Measurements from ENCODE around the gene F5. TPM values are rescaled to one million over a fixed set of nuclear protein-coding genes. Genes with fewer than 3 reads are reported as not detected.
A peak's percentile ranks its signal among the peaks of the same experiment; 100 is the strongest.

F5 gene
- total and polyA plus RNA-seq, 2 of the 13 experiments (the other 11 are each of a cell fraction or from before 2014, with no cell fraction given), result 38.3 to 64.0 TPM

DNA sequence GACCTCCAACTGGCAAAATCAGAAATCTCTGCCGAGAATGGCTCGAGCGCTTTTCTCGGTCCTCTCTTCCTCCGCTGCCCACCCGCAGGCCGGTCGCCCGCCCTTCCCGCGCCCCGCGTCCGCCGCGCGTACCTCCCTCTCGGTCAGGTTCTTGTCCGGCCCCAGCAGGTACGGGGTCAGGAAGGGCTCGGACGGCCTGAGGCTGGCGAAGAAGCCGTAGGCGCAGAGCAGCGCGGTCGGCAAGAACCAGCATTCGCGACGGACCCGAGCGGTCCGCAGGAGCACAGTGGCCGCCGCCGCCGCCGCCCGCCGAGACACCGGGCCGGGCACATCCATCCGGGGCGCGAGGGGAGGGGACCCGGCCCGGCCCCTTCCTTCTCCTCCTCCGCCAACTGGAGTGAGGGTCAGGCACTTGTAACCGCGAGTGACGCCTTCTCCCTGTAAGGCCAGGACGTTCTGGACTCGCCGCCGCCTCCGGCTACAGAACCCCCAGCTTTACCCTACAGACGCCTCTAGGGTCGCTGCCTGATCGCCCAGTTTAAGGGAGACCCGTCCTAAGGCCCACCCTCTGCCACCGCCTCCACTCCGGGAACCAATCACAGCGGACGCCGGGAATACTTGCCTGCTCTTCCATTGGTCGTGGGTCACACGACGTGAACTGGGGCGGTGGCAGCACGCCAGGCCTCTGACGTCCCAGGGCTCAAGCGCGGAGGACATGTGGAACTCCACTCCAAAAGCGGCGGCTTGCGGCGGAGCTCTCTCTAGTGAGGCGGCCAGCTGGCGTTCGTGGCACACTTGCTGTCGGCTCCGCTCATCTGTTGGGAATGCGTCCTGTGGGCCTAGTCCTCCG lies 100.6 kb downstream of the F5 start, which contains the start of gene SLC19A2 (continued):
- TF ChIP-seq, protein P1, sequence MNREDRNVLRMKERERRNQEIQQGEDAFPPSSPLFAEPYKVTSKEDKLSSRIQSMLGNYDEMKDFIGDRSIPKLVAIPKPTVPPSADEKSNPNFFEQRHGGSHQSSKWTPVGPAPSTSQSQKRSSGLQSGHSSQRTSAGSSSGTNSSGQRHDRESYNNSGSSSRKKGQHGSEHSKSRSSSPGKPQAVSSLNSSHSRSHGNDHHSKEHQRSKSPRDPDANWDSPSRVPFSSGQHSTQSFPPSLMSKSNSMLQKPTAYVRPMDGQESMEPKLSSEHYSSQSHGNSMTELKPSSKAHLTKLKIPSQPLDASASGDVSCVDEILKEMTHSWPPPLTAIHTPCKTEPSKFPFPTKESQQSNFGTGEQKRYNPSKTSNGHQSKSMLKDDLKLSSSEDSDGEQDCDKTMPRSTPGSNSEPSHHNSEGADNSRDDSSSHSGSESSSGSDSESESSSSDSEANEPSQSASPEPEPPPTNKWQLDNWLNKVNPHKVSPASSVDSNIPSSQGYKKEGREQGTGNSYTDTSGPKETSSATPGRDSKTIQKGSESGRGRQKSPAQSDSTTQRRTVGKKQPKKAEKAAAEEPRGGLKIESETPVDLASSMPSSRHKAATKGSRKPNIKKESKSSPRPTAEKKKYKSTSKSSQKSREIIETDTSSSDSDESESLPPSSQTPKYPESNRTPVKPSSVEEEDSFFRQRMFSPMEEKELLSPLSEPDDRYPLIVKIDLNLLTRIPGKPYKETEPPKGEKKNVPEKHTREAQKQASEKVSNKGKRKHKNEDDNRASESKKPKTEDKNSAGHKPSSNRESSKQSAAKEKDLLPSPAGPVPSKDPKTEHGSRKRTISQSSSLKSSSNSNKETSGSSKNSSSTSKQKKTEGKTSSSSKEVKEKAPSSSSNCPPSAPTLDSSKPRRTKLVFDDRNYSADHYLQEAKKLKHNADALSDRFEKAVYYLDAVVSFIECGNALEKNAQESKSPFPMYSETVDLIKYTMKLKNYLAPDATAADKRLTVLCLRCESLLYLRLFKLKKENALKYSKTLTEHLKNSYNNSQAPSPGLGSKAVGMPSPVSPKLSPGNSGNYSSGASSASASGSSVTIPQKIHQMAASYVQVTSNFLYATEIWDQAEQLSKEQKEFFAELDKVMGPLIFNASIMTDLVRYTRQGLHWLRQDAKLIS (CRISPR knock-in tag; IDR thresholded peaks at IDR 0.05), result no peak; the same call in 1 of the 2 replicates
- TF ChIP-seq ZNF350 (CRISPR knock-in tag; IDR thresholded peaks at IDR 0.05; ENCODE audit: borderline replicate concordance, low read depth), result peak; percentile 85
- TF ChIP-seq, protein P2, sequence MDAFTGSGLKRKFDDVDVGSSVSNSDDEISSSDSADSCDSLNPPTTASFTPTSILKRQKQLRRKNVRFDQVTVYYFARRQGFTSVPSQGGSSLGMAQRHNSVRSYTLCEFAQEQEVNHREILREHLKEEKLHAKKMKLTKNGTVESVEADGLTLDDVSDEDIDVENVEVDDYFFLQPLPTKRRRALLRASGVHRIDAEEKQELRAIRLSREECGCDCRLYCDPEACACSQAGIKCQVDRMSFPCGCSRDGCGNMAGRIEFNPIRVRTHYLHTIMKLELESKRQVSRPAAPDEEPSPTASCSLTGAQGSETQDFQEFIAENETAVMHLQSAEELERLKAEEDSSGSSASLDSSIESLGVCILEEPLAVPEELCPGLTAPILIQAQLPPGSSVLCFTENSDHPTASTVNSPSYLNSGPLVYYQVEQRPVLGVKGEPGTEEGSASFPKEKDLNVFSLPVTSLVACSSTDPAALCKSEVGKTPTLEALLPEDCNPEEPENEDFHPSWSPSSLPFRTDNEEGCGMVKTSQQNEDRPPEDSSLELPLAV (CRISPR knock-in tag; conservative IDR thresholded peaks at IDR 0.05; ENCODE audit: low read depth), result 0 out of 2 replicates have a peak, but pooled peaks have one; percentile 11
- TF ChIP-seq RELA (CRISPR knock-in tag; IDR thresholded peaks at IDR 0.05), result no peak
- TF ChIP-seq, protein P3, sequence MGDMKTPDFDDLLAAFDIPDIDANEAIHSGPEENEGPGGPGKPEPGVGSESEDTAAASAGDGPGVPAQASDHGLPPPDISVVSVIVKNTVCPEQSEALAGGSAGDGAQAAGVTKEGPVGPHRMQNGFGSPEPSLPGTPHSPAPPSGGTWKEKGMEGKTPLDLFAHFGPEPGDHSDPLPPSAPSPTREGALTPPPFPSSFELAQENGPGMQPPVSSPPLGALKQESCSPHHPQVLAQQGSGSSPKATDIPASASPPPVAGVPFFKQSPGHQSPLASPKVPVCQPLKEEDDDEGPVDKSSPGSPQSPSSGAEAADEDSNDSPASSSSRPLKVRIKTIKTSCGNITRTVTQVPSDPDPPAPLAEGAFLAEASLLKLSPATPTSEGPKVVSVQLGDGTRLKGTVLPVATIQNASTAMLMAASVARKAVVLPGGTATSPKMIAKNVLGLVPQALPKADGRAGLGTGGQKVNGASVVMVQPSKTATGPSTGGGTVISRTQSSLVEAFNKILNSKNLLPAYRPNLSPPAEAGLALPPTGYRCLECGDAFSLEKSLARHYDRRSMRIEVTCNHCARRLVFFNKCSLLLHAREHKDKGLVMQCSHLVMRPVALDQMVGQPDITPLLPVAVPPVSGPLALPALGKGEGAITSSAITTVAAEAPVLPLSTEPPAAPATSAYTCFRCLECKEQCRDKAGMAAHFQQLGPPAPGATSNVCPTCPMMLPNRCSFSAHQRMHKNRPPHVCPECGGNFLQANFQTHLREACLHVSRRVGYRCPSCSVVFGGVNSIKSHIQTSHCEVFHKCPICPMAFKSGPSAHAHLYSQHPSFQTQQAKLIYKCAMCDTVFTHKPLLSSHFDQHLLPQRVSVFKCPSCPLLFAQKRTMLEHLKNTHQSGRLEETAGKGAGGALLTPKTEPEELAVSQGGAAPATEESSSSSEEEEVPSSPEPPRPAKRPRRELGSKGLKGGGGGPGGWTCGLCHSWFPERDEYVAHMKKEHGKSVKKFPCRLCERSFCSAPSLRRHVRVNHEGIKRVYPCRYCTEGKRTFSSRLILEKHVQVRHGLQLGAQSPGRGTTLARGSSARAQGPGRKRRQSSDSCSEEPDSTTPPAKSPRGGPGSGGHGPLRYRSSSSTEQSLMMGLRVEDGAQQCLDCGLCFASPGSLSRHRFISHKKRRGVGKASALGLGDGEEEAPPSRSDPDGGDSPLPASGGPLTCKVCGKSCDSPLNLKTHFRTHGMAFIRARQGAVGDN (CRISPR knock-in tag; IDR thresholded peaks at IDR 0.05), result peak; percentile 92
- TF ChIP-seq, protein P4, sequence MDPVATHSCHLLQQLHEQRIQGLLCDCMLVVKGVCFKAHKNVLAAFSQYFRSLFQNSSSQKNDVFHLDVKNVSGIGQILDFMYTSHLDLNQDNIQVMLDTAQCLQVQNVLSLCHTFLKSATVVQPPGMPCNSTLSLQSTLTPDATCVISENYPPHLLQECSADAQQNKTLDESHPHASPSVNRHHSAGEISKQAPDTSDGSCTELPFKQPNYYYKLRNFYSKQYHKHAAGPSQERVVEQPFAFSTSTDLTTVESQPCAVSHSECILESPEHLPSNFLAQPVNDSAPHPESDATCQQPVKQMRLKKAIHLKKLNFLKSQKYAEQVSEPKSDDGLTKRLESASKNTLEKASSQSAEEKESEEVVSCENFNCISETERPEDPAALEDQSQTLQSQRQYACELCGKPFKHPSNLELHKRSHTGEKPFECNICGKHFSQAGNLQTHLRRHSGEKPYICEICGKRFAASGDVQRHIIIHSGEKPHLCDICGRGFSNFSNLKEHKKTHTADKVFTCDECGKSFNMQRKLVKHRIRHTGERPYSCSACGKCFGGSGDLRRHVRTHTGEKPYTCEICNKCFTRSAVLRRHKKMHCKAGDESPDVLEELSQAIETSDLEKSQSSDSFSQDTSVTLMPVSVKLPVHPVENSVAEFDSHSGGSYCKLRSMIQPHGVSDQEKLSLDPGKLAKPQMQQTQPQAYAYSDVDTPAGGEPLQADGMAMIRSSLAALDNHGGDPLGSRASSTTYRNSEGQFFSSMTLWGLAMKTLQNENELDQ (CRISPR knock-in tag; IDR thresholded peaks at IDR 0.05; ENCODE audit: borderline replicate concordance), result no peak
- TF ChIP-seq, protein P5, sequence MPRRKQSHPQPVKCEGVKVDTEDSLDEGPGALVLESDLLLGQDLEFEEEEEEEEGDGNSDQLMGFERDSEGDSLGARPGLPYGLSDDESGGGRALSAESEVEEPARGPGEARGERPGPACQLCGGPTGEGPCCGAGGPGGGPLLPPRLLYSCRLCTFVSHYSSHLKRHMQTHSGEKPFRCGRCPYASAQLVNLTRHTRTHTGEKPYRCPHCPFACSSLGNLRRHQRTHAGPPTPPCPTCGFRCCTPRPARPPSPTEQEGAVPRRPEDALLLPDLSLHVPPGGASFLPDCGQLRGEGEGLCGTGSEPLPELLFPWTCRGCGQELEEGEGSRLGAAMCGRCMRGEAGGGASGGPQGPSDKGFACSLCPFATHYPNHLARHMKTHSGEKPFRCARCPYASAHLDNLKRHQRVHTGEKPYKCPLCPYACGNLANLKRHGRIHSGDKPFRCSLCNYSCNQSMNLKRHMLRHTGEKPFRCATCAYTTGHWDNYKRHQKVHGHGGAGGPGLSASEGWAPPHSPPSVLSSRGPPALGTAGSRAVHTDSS (CRISPR knock-in tag; conservative IDR thresholded peaks at IDR 0.05), result no peak
- peak; percentile 79 for TF ChIP-seq YEATS2 (CRISPR knock-in tag; IDR thresholded peaks at IDR 0.05; ENCODE audit: borderline replicate concordance)
- 0 out of 2 replicates have a peak, but pooled peaks have one; percentile 29 for TF ChIP-seq ZNF256 (CRISPR knock-in tag; conservative IDR thresholded peaks at IDR 0.05)
- no peak for TF ChIP-seq MTA1 (CRISPR knock-in tag; IDR thresholded peaks at IDR 0.05; ENCODE audit: borderline replicate concordance)
- no peak for TF ChIP-seq EHMT2 (IDR thresholded peaks at IDR 0.05; ENCODE audit: borderline replicate concordance, low read depth, low read length)
- TF ChIP-seq IRX3 (CRISPR knock-in tag; IDR thresholded peaks at IDR 0.05; ENCODE audit: borderline replicate concordance, low read depth), result no peak
- TF ChIP-seq, protein P6, sequence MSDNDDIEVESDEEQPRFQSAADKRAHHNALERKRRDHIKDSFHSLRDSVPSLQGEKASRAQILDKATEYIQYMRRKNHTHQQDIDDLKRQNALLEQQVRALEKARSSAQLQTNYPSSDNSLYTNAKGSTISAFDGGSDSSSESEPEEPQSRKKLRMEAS (IDR thresholded peaks at IDR 0.05), result peak; percentile 94

All from HepG2 (cell line).